ENCODE data around the gene NOL6.

DNA sequence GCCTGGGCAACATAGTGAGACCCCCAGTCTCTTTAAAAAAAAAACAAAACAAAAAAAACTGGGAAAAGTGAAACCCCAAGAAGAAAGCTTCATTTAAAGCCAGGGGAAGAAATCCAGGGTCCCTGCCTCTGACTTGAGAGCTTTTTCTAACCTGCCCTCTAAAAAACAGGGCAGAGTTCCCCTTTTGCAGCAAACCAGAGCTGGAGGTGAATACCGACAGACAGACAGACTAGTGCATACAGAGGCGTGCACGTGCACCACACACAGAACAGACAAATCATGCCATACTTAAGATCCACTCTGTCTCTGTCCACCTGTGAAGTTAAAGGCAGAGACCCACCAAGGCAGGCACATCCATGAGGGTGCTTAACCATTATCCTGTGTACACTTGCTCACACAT lies 14.6 kb downstream of the NOL6 start:
- TF ChIP-seq POLR2A (IDR thresholded peaks at IDR 0.05; ENCODE audit: low read depth, low read length) (no peak), POLR2AphosphoS5 (IDR thresholded peaks at IDR 0.05; ENCODE audit: low read depth, low read length) (no peak), PAX5 (IDR thresholded peaks at IDR 0.05; ENCODE audit: insufficient read depth, low read length, severe bottlenecking) (no peak), POU2F2 (IDR thresholded peaks at IDR 0.05; ENCODE audit: low read depth, low read length) (no peak), TAF1 (IDR thresholded peaks at IDR 0.05; ENCODE audit: low read depth, low read length) (no peak), SPI1 (IDR thresholded peaks at IDR 0.05; ENCODE audit: low read depth, low read length) (no peak)
